H1 (cell line): ENCODE data around the gene PGBD5. TPM values are rescaled to one million over a fixed set of nuclear protein-coding genes. Genes with fewer than 3 reads are reported as not detected.

Experiments used
- CTCF ChIA-PET: fragments of 300-600 bp; sonication (Branson Sonifier 250); formaldehyde crosslinking; loops from one replicate; lab custom pipeline; 2021; ENCODE audit not compliant: partially characterized antibody; lab: Charles Lee
- POLR2A ChIA-PET: fragments of 300-600 bp; sonication (Branson Sonifier 250); formaldehyde crosslinking; loops from one replicate; lab custom pipeline; 2021; ENCODE audit warnings: inconsistent platforms; ENCODE audit not compliant: partially characterized antibody; lab: Charles Lee
- DNase-seq, 2 experiments: peaks; one replicate each; pipeline versions ENCODE4 v3.0.0 to v3.0.0-alpha.2; 2010 to 2022; ENCODE audit warnings: low spot score in 2 of 2, low read depth in 1 of 2, mixed read lengths in 1 of 2
- FAIRE-seq: peaks from 2 replicates; lab custom pipeline; 2011; peaks lifted over from hg19 to GRCh38; lab: Jason Lieb, UNC
- H2AFZ ChIP-seq: 2 replicates; pipeline ENCODE4 v1.8.1; 2012; ENCODE audit warnings: low read length, inconsistent platforms
- H2AK5ac ChIP-seq: 2 replicates; pipeline ENCODE4 v1.6.1; 2013; ENCODE audit warnings: low read depth, low read length
- H2BK120ac ChIP-seq: replicated peaks from 2 replicates; pipeline ENCODE3; 2013; ENCODE audit warnings: low read depth, low read length, inconsistent platforms
- H2BK12ac ChIP-seq: 2 replicates; pipeline ENCODE4 v1.6.1; 2013; ENCODE audit warnings: low read depth, low read length
- H2BK15ac ChIP-seq: 2 replicates; pipeline ENCODE4 v1.6.1; 2013; ENCODE audit warnings: low read length
- H2BK20ac ChIP-seq: 2 replicates; pipeline ENCODE4 v1.6.1; 2013; ENCODE audit warnings: low read length
- H2BK5ac ChIP-seq: 2 replicates; pipeline ENCODE4 v1.6.1; 2013; ENCODE audit warnings: low read depth, low read length
- H3K14ac ChIP-seq: 2 replicates; pipeline ENCODE4 v1.6.1; 2013; ENCODE audit warnings: inconsistent platforms; ENCODE audit not compliant: insufficient read length
- H3K18ac ChIP-seq: 2 replicates; pipeline ENCODE4 v1.6.1; 2013; ENCODE audit warnings: low read length; ENCODE audit errors: extremely low read depth
- H3K23ac ChIP-seq: 2 replicates; pipeline ENCODE4 v1.6.1; 2013; ENCODE audit warnings: inconsistent platforms; ENCODE audit not compliant: insufficient read length
- H3K23me2 ChIP-seq: 2 replicates; pipeline ENCODE4 v1.6.1; 2013; ENCODE audit warnings: low read depth, low read length
- H3K27ac ChIP-seq: 2 replicates; pipeline ENCODE4 v1.6.1; 2011; ENCODE audit warnings: low read depth, low read length, inconsistent platforms
- H3K27me3 ChIP-seq, 4 experiments: replicated peaks in 1 of 4; 1 replicate in 1 of 4; 2 replicates in 3 of 4; pipeline versions ENCODE4 v1.6.1 to v1.8.1; 2011 to 2013; ENCODE audit warnings: low read length in 3 of 4, mild to moderate bottlenecking in 3 of 4, inconsistent platforms in 2 of 4, mixed read lengths in 2 of 4, moderate library complexity in 1 of 4; ENCODE audit not compliant: control insufficient read depth in 3 of 4, insufficient read depth in 3 of 4; ENCODE audit errors: extremely low read depth in 1 of 4
- H3K36me3 ChIP-seq, 4 experiments: 2 replicates each; pipeline versions ENCODE4 v1.6.1 to v1.8.1; 2011 to 2013; ENCODE audit warnings: mild to moderate bottlenecking in 4 of 4, low read length in 3 of 4, moderate library complexity in 2 of 4, control low read depth in 1 of 4, inconsistent platforms in 1 of 4; ENCODE audit not compliant: insufficient read depth in 4 of 4, control insufficient read depth in 2 of 4
- H3K4ac ChIP-seq: replicated peaks from 2 replicates; pipeline ENCODE3; 2013; ENCODE audit warnings: low read length, low read depth, mixed read lengths, inconsistent platforms; ENCODE audit not compliant: insufficient read length
- H3K4me1 ChIP-seq, 4 experiments: replicated peaks in 1 of 4; 1 replicate in 1 of 4; 2 replicates in 3 of 4; pipeline versions ENCODE4 v1.6.1 to v1.8.1; 2011 to 2013; ENCODE audit warnings: low read length in 3 of 4, inconsistent platforms in 2 of 4, mixed read lengths in 1 of 4; ENCODE audit not compliant: insufficient read depth in 4 of 4, control insufficient read depth in 3 of 4
- H3K4me2 ChIP-seq, 2 experiments: 2 replicates each; pipeline versions ENCODE4 v1.6.1 to v1.8.1; 2011 to 2013; ENCODE audit warnings: low read depth in 2 of 2, low read length in 2 of 2, control low read depth in 1 of 2, inconsistent platforms in 1 of 2, mild to moderate bottlenecking in 1 of 2; ENCODE audit not compliant: insufficient read depth in 1 of 2
- H3K4me3 ChIP-seq, 4 experiments: fragments of 200-600, 300-600 bp in 1 of 4; sonication (generic), shearing (Covaris generic), sonication (Bioruptor Twin) in 1 of 4; 2 replicates each; pipeline versions ENCODE4 v1.5.1 to v1.8.1; 2011 to 2016; ENCODE audit warnings: low read length in 4 of 4, low read depth in 3 of 4, control low read depth in 2 of 4, inconsistent platforms in 2 of 4, mild to moderate bottlenecking in 2 of 4, mixed read lengths in 1 of 4, moderate library complexity in 1 of 4; ENCODE audit not compliant: insufficient read depth in 2 of 4; ENCODE audit errors: extremely low read depth in 1 of 4
- H3K56ac ChIP-seq: replicated peaks from 2 replicates; pipeline ENCODE3; 2013; ENCODE audit warnings: low read depth, mild to moderate bottlenecking, mixed read lengths, low read length, inconsistent platforms; ENCODE audit not compliant: insufficient read length
- H3K79me1 ChIP-seq: 2 replicates; pipeline ENCODE4 v1.6.1; 2013; ENCODE audit warnings: low read depth, low read length, control low read depth
- H3K79me2 ChIP-seq, 2 experiments: 2 replicates each; pipeline versions ENCODE4 v1.6.1 to v1.8.1; 2012 to 2013; ENCODE audit warnings: low read length in 2 of 2, mild to moderate bottlenecking in 2 of 2, inconsistent platforms in 1 of 2; ENCODE audit not compliant: insufficient read depth in 2 of 2, control insufficient read depth in 1 of 2
- H3K9ac ChIP-seq, 4 experiments: replicated peaks in 1 of 4; 1 replicate in 1 of 4; 2 replicates in 3 of 4; pipeline versions ENCODE4 v1.6.1 to v1.8.1; 2011 to 2013; ENCODE audit warnings: low read depth in 3 of 4, low read length in 3 of 4, control low read depth in 2 of 4, mild to moderate bottlenecking in 2 of 4, moderate library complexity in 2 of 4, inconsistent platforms in 1 of 4; ENCODE audit errors: extremely low read depth in 1 of 4
- H3K9me3 ChIP-seq, 2 experiments: 2 replicates each; pipeline versions ENCODE4 v1.6.1 to v1.8.1; 2012 to 2013; ENCODE audit warnings: mild to moderate bottlenecking in 2 of 2, moderate library complexity in 2 of 2, control low read depth in 1 of 2, inconsistent platforms in 1 of 2, low read depth in 1 of 2, low read length in 1 of 2, mixed read lengths in 1 of 2; ENCODE audit not compliant: insufficient read depth in 2 of 2
- H4K20me1 ChIP-seq, 2 experiments: replicated peaks in 1 of 2; 2 replicates each; pipeline versions ENCODE3 to v1.8.1; 2011 to 2013; ENCODE audit warnings: inconsistent platforms in 2 of 2, low read length in 2 of 2, mild to moderate bottlenecking in 1 of 2; ENCODE audit not compliant: insufficient read depth in 2 of 2, control insufficient read depth in 1 of 2
- H4K5ac ChIP-seq: 2 replicates; pipeline ENCODE4 v1.6.1; 2013; ENCODE audit warnings: low read length, low read depth, mixed read lengths, inconsistent platforms; ENCODE audit not compliant: insufficient read length
- H4K8ac ChIP-seq: 2 replicates; pipeline ENCODE4 v1.8.0; 2013; ENCODE audit warnings: mild to moderate bottlenecking, moderate library complexity, low read length, inconsistent platforms; ENCODE audit not compliant: insufficient read depth; ENCODE audit errors: extremely low read depth
- H4K91ac ChIP-seq: replicated peaks from 2 replicates; pipeline ENCODE3; 2013; ENCODE audit warnings: low read length, mixed read lengths, inconsistent platforms; ENCODE audit not compliant: insufficient read length
- CBX8 ChIP-seq: fragments of 300-800, 300-1000 bp; sonication (generic); IDR thresholded peaks from 2 replicates; pipeline ENCODE4 v1.7.1; 2016; ENCODE audit warnings: low read depth, low read length, borderline replicate concordance
- EZH2 ChIP-seq: fragments of 200-600 bp; sonication (generic); IDR thresholded peaks from 2 replicates; pipeline ENCODE4 v1.7.1; 2012; ENCODE audit warnings: low read depth, mild to moderate bottlenecking, moderate library complexity, low read length, inconsistent platforms; ENCODE audit not compliant: severe bottlenecking
- NRF1 ChIP-seq: IDR thresholded peaks from 2 replicates; pipeline ENCODE4 v1.6.1; 2011; ENCODE audit warnings: mild to moderate bottlenecking, low read depth, low read length, improper control_type of control experiment
- RAD21 ChIP-seq, 2 experiments: IDR thresholded peaks in 1 of 2; conservative IDR thresholded peaks in 1 of 2; 2 replicates each; pipeline ENCODE4 v1.6.1; 2011; ENCODE audit warnings: low read depth in 2 of 2, low read length in 2 of 2, improper control_type of control experiment in 1 of 2, inconsistent platforms in 1 of 2, mild to moderate bottlenecking in 1 of 2, moderate library complexity in 1 of 2
- TBP ChIP-seq: IDR thresholded peaks from 2 replicates; pipeline ENCODE4 v1.6.1; 2011; ENCODE audit warnings: low read depth, low read length, improper control_type of control experiment
- YY1 ChIP-seq: IDR thresholded peaks from 2 replicates; pipeline ENCODE4 v1.6.1; 2011; ENCODE audit warnings: low read depth, mild to moderate bottlenecking, low read length
- WGBS, 2 experiments: shearing (Covaris generic) in 1 of 2; methylation state at CpG; one replicate each; pipeline versions ENCODE4 v1.1.6 to v1.1.7; 2013 to 2015; ENCODE audit warnings: low lambda C conversion rate in 2 of 2, mixed read lengths in 2 of 2, inconsistent platforms in 1 of 2, low coverage in 1 of 2, missing lambda C conversion rate in 1 of 2; ENCODE audit not compliant: insufficient replicate concordance in 2 of 2, insufficient coverage in 1 of 2, insufficient read length in 1 of 2; ENCODE audit errors: extremely low coverage in 1 of 2, missing lambda C conversion rate in 1 of 2; 5-methylcytosine and 5-hydroxymethylcytosine counted together
- polyA plus RNA-seq, 7 experiments: library from polyadenylated mRNA; depleted of rRNA in 3 of 7; stranded (reverse) in 5 of 7; unstranded in 2 of 7; fragments of >200 nt in 5 of 7; fragments of 200-250 nt in 2 of 7; gene quantifications; 1 replicate in 5 of 7; 2 replicates in 1 of 7; 4 replicates in 1 of 7; pipeline versions ENCODE4 v1.2.1 to v1.2.3, GENCODE V29; 2011 to 2013; ENCODE audit warnings: missing spikeins in 2 of 7, mixed read lengths in 2 of 7
- total RNA-seq: library from RNA; stranded (reverse); fragmentation: NEBNext Ultra II Directional; extraction: Animal tissue kit (Norgen Biotek cat#: 25700); gene quantifications from 2 replicates; pipeline ENCODE4 v1.2.1, GENCODE V29; 2021
- TF ChIP-seq, protein P1 (sequence below): IDR thresholded peaks from 2 replicates; pipeline ENCODE4 v1.6.1; 2011; ENCODE audit warnings: low read depth, mild to moderate bottlenecking, low read length; ENCODE audit not compliant: insufficient read depth
- TF ChIP-seq, protein P2 (sequence below), 3 experiments: IDR thresholded peaks; 1 replicate in 2 of 3; 2 replicates in 1 of 3; pipeline versions ENCODE4 v1.5.1 to v1.6.1; 2011; ENCODE audit warnings: low read length in 3 of 3, mild to moderate bottlenecking in 3 of 3, inconsistent platforms in 2 of 3, low read depth in 1 of 3, moderate library complexity in 1 of 3; ENCODE audit not compliant: insufficient read depth in 1 of 3; ENCODE audit errors: control extremely low read depth in 1 of 3

Gene PGBD5
- total and polyA plus RNA-seq, 2 of the 8 experiments (the other 6 are each of a cell fraction or from before 2014, with no cell fraction given) = 16.3 to 18.4 TPM

DNA sequence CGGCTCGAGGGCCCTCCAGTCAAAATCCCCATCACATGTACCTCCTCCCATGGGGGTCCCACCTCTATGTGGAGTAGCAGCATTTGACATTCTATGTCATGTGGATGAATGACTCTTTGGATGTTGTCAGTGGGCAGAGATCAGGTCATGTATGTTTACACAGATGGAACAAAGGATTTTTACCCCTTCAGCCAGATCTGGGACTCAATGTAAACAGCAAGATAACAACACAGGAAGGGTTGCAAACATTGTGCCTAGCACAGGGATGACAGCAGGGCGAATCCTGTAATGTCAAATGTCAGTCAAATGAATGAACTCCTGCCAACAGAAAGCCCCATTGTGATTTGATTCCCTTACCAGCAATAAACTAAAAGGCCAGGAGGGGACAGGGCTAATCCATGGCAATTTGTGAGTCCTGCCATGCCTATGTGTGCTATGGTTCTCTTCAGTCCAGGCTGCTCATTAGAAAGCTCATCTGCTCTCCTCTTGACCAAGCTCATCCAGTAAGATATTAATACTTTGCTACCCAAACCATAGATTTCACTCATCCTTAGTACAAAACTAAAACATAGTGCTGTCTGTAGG, 60.3 kb downstream of the PGBD5 start:
- POLR2A ChIA-PET = no interaction called here
- H3K14ac ChIP-seq = no peak overlapping the region

More for the DNA sequence above, 60.3 kb downstream of the PGBD5 start:
- H3K56ac ChIP-seq = no peak overlapping the region
- CTCF ChIA-PET = interaction anchor here (0.6 to 2.7 kb wide), 8 partner anchors 32 to 322 kb away, joined by 3 to 8 read pairs (median 4); no protein-coding TSS in a partner anchor
- H4K5ac ChIP-seq = no peak overlapping the region
- WGBS, 2 experiments = 87% methylated on average over 3 of the region's 3 CpGs; no CpG with 5 or more reads in 1 of the 2 experiments
- H2AFZ ChIP-seq = no peak overlapping the region
- peaks cover 0 to 3% (median 1%) of the 10 kb centered on the region in 4 experiments; a peak in 3 of 7 replicates for H3K4me1 ChIP-seq
- no peak overlapping the region for H3K18ac ChIP-seq
- H2BK12ac ChIP-seq = no peak overlapping the region
- H2AK5ac ChIP-seq = no peak overlapping the region
- H3K4me2 ChIP-seq = no peak overlapping the region
- no peak overlapping the region for H4K8ac ChIP-seq
- H3K23ac ChIP-seq = no peak overlapping the region
- H2BK15ac ChIP-seq = no peak overlapping the region
- no peak overlapping the region for H4K91ac ChIP-seq
- H3K36me3 ChIP-seq = no peaks in the 10 kb centered on the region
- no peaks in the 10 kb centered on the region for H4K20me1 ChIP-seq
- no peak overlapping the region for H3K4me3 ChIP-seq
- no peak overlapping the region for H2BK5ac ChIP-seq
- no peak overlapping the region for H3K9ac ChIP-seq
- DNase-seq (no peak), FAIRE-seq (no peak)
- H3K9me3 ChIP-seq = no peaks in the 10 kb centered on the region
- no peaks in the 10 kb centered on the region for H3K27me3 ChIP-seq
- H3K79me1 ChIP-seq = peaks cover 2% of the 10 kb centered on the region; the same call in 1 of the 2 replicates
- H3K4ac ChIP-seq = no peak overlapping the region
- no peak overlapping the region for H2BK120ac ChIP-seq
- H3K23me2 ChIP-seq = no peaks in the 10 kb centered on the region
- no peak overlapping the region for H3K27ac ChIP-seq
- no peak overlapping the region for H2BK20ac ChIP-seq
- no peaks in the 10 kb centered on the region; a peak in 1 of 4 replicates for H3K79me2 ChIP-seq
- no peak for TF ChIP-seq YY1
- no peak for TF ChIP-seq CBX8
- no peak for TF ChIP-seq TBP
- no peak for TF ChIP-seq NRF1
- no peak for TF ChIP-seq EZH2
- TF ChIP-seq, protein P1, sequence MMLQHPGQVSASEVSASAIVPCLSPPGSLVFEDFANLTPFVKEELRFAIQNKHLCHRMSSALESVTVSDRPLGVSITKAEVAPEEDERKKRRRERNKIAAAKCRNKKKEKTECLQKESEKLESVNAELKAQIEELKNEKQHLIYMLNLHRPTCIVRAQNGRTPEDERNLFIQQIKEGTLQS = no peak
- TF ChIP-seq RAD21 (IDR thresholded peaks at IDR 0.05 in 1 of 2, conservative IDR thresholded peaks at IDR 0.05 in 1 of 2; ENCODE audit: low read depth in 2 of 2, low read length in 2 of 2) = peak; percentile 51 to 66
- TF ChIP-seq, protein P2, sequence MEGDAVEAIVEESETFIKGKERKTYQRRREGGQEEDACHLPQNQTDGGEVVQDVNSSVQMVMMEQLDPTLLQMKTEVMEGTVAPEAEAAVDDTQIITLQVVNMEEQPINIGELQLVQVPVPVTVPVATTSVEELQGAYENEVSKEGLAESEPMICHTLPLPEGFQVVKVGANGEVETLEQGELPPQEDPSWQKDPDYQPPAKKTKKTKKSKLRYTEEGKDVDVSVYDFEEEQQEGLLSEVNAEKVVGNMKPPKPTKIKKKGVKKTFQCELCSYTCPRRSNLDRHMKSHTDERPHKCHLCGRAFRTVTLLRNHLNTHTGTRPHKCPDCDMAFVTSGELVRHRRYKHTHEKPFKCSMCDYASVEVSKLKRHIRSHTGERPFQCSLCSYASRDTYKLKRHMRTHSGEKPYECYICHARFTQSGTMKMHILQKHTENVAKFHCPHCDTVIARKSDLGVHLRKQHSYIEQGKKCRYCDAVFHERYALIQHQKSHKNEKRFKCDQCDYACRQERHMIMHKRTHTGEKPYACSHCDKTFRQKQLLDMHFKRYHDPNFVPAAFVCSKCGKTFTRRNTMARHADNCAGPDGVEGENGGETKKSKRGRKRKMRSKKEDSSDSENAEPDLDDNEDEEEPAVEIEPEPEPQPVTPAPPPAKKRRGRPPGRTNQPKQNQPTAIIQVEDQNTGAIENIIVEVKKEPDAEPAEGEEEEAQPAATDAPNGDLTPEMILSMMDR (IDR thresholded peaks at IDR 0.05; ENCODE audit: control extremely low read depth in 1 of 3, insufficient read depth in 1 of 3, low read depth in 1 of 3, low read length in 3 of 3) = peak in 2 of 3 experiments; percentile 16 to 46; a peak in 2 of 4 replicates
